Measurements from ENCODE around the gene ARHGEF4. TPM values are rescaled to one million over a fixed set of nuclear protein-coding genes. Genes with fewer than 3 reads are reported as not detected.
"Not testable (repeated sequence)": the region's sequence is repeated elsewhere in the genome, so short reads cannot be mapped to it uniquely, and the experiment has no call there.

Gene ARHGEF4
- total RNA-seq, 1 donor from 2014 or later: 1.3 TPM

DNA sequence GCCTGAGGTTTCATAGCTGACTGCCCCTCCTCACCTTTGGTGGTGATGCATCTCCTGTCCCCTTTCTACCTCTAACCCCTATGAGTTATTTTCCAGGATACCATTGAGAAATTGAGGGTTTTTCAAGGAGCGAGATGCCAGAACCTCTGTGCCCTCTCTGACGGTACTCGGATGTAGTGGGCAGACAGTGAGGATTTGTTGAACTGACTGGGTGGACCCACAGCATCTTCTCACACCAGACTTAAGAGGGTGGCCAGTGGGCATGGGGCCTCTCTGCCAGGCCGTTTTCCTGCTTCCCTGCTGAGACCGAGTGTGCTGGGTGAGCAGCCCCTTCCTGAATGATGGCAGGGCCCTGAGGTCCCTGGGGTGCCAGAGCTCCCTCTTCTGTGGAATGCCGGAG is 46.3 kb downstream of the ARHGEF4 start:
- no peak for DNase-seq (ENCODE audit: low spot score)
- ATAC-seq: no peak

DNA sequence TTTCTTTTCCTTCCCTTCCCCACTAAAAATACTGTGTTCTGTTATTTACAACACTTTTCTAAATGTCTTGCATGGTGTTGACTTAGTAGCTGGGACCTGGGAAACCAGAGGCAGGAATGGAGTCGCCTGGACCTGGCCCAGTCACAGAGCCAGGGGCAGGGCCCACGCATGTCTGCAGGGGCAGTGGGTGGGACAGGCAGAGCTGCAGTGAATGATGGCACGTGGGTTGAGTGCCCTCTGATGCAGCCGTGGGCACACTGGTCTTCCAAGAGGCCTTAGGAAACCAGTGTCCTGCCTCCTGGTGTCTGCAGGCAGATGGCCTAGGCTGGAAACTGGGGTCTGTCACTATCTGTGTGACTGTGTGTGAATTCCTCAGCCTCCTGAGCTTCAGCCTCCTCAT is 46.8 kb downstream of the ARHGEF4 start:
- ATAC-seq: no peak

DNA sequence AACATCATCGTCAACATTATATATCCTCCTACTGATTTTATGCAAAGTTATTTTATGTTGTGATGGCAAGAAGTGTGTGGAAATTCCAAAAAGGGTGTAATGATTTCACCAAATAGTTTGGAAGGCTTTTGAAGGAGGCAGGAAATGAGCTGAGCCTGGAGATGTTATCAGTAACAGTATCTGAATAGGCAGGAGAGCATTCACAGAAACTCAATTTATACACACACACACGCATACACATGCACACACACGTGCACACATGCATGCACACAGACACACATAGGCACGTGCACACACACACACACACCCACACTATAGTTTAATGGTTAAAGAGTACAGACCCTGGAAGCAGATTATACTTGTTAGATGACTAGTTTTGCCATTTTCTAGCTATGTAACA is 47.3 kb downstream of the ARHGEF4 start:
- ATAC-seq: no peak
- no peak for DNase-seq (ENCODE audit: low spot score)

More for the DNA sequence above, 46.8 kb downstream of the ARHGEF4 start:
- DNase-seq (ENCODE audit: low spot score): no peak

DNA sequence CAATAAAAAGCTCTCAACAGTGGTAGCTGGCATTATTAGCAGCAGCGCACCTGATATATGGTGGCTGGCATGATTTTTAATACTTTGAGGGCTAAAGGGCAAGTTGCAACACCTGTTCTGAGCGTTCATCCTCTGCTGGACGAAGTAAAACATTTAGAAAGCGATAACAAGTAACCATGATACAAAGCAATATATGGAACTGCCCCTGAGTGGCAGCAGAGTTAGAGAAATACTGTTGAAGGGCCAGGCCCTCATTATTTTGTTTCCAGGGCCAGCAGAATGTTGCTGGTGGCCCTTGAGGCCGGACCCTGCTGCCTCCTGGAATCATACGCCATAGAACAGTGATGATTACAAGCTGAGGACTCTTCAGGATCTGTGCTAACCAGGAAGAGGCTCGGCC is 47.8 kb downstream of the ARHGEF4 start:
- ATAC-seq (peak; percentile 42), DNase-seq (ENCODE audit: low spot score) (no peak)

DNA sequence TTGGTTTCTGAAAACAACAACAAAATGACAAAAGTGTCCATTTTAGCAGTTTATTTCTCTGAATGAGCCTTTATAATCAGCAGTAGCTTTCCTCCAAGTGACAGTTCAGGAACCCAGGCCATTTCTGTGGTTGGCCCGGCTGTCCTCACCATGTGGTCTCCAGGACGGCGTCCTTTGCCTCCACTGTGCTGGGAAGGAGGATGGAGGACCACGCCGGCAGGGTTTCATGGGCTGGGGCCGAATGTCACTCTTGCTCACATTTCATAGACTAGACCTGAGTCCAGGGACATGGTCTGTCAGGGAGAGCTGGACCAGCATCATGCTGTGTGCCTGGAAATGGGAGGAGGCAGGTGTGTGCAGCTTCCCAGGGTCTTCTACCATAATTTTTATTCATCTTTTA is 50.9 kb downstream of the ARHGEF4 start:
- ATAC-seq: no peak
- no peak for DNase-seq (ENCODE audit: low spot score)

DNA sequence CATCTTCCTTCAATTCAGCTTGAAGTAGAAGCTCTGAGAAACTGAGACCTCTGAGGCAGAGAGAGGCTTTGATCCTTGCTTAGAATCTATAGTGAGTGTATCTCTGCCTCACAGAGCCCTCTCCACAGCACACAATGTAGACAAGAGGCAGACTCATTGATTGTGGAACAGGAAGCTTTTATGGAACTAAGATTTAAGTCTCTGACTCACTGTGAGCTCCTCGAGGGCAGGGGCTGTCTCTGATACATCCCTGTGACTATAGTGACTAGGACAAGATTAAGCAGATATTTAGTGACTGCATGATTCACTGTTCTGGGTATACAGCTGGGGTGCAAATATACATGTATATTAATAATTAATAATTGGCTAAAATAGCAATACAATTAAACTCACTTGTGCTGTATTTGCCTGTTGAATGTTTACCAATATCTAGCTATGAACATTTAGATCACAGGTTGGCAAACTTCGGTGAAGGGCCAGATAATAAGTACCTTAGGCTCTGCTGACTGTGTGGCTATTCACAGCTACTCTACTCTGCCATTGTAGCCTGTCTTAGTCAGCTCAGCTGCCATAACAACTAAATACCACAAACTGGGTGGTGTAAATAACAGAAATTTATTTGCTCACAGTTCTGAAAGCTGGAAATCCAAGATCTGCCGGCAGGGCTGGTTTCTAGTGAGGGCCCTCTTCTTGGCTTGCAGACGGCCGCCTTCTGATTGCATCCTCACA is 54.4 kb downstream of the ARHGEF4 start:
- ATAC-seq: no peak
- DNase-seq (ENCODE audit: low spot score): no peak

DNA sequence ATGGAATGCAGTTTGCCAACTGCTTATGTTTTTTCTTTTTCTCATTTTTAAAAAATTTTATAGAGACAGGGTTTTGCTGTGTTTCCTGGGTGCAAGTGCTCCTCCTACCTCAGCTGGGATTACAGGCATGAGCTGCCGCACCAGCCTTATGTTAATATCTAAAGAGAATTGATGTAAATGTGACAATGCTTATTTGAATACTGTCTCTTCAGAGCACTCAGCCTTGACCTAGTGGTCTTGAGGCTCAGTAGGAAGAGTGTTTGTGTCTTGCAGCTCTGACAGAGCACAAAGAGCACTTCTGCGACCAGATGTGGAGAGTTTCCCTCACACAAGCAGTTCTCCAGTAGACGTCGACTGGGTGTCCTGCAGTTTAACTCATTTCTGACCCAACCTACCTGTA is 55.3 kb downstream of the ARHGEF4 start:
- ATAC-seq (no peak), DNase-seq (ENCODE audit: low spot score) (no peak)

DNA sequence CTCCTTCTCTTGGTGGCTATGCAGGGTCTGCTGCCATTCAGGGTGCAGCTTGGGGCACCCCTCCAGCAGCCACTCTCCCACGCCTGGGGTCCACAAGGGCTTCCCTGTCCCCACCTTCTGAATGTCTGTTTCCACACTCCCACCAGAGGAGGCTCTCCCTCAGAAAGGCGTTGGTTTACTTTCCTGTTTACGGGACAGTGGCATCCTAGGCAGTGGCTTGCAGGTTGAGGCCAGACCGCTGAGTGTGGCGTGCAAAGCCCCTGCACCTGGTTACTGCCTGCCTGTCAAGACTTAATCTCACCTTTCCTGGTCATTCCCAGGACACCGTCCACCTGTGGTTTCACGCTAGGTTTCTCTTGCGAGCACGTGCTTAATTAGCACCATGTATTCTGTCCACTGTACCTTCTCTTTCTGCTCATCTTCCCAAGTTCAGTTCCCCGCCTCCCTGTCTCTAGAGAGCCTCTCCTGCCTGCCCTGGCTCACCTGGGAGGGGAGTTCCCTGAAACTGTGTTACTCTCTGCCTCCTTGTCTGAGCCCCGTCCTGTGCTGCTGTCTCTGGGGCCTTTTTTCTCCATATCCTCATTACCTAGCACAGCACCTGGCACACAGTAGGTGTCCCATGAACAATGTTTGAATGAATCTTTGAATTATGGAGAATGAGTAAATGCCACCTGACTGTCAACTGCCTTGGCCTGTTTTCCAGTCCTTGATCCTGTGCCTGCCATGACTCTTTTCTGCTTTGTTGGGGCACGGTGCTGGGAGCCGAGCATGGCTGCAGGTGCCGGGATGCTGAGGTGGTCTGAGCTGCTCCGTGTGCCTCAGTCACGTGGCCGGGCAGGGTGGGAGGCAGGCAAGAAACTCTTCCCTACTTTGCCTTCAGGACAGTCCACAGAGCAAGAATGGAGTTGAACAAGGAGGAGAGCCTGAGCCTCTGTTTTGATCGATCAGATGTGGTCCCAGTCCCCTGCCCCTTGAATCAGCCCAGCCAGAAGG is 56.4 kb downstream of the ARHGEF4 start:
- no peak for DNase-seq (ENCODE audit: low spot score)
- ATAC-seq: no peak

DNA sequence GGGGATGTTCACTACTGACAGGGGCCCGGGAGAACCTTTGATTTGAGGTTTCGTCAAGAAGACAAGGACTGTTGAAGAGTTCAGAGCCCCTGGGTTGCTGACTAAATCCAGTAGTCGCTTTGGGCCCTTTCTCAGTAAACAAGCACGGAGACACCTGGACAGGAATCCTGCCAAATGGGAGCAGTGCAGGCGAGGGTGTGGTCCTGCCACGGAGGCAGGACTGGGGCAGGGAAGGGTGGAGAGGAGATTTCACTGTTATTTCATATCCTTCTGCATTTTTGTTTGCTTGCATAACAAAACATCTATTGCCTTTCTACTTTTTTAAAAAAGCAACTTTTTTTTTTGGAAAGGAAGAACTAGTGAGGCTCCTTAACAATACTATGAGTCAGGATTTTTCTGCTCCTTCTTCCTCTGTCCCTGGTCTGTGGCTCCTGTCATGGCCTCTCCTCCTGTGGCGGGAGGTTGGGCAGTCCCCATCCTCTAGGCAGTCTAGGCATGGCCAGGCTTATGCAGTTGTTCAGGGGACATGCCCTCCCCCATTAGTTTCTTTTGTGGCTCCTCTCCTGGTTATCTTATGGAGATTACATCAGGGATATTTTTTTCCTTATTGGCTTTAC is 57.7 kb downstream of the ARHGEF4 start:
- ATAC-seq (no peak), DNase-seq (ENCODE audit: low spot score) (no peak)

DNA sequence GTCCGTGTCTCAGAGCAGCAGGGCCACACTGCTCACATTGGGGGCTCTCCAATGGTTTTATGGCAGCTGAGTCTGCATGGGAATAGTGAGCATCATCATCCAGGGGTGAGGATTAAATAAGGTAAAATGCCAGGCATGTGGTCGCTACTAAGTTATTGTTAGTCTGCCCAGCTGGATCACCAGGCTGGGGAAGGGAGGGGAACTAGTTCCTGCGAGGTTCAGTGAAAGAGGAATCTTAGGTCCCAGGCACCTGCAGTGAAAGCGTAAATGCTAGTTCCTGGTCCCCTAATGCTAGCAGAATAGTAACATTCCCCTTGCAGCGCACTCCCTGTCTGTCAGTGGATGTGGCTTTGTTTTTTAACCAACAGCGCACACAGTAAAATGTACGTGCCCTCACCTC is 60.1 kb downstream of the ARHGEF4 start:
- ATAC-seq (no peak), DNase-seq (ENCODE audit: low spot score) (no peak)

DNA sequence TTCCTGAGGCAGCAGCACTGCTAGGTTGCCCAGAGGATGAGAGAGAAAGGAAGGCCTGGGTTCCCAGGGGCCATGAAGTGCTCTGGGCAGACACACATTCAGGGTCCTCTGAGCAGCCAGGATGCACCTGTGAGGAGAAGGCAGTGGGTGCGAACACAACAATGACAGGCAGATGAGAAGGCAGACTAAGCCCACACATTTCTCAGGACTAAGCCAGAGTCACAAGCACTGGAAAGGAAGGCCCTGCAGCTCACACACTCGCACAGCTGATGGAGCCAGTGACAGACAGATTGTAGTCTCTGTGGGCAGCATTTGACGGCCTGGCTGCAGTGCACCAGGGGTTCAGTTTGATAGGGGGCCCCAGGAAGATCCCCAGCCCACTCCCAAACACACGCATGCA is 61.8 kb downstream of the ARHGEF4 start:
- no peak for ATAC-seq

DNA sequence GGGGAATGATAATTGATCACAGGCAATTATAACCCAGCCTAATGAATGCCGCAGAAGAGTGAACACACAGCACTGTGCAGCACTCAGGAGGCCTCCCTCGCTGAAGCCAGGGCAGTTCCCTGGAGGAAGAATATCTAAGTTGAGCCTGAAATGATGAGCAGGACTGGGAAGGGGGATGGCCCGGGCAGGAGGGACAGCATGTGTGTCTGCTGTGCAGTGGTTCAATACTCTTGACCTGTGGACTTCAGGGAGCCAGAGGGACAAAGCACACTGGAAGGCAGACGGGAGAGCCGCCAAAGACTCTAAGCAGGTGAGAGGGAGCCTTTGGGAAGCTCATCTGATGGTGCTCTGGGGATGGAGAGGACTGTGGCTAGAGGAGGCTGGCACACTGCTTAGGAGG is 62.6 kb downstream of the ARHGEF4 start:
- peak; percentile 30 for ATAC-seq
- no peak for DNase-seq (ENCODE audit: low spot score)

More for the DNA sequence above, 61.8 kb downstream of the ARHGEF4 start:
- no peak for DNase-seq (ENCODE audit: low spot score)

DNA sequence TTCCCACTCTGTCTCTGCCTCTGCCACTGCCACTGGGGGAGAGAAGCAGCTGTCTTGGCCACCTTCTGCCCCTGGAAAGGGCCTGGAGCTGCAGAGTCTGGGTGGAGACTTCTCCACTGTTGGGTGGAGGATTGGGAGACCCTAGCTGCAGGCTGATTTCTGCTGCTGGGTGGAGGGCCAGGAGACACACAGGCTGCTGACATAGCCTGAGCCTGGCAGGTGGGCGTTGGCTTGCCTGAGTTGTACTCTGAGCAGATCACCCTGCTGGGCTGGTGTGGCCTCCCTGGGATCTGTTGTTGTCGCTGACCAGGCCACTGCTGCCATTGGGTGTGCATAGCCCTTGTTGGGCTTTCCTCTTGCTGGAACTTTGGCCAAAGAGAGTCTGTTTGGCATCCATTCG is 64.3 kb downstream of the ARHGEF4 start:
- no peak for DNase-seq (ENCODE audit: low spot score)
- ATAC-seq: no peak

DNA sequence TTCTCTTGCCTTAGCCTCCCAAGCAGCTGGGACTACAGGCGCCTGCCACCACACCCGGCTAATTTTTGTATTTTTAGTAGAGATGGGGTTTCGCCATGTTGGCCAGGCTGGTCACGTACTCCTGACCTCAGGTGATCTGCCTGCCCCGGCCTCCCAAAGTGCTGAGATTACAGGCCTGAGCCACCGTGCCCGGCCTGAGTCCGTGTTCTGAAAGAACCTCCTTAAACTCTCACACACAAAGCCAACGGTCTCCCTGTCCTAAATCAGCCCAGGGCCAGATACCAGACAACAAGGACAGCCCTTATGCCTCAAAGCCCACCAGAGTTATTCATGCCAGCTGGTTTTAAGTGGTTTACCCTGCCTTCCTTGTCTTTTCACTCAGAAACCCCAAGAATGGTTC is 64.9 kb downstream of the ARHGEF4 start:
- ATAC-seq; DNase-seq (ENCODE audit: low spot score): not testable (repeated sequence)

DNA sequence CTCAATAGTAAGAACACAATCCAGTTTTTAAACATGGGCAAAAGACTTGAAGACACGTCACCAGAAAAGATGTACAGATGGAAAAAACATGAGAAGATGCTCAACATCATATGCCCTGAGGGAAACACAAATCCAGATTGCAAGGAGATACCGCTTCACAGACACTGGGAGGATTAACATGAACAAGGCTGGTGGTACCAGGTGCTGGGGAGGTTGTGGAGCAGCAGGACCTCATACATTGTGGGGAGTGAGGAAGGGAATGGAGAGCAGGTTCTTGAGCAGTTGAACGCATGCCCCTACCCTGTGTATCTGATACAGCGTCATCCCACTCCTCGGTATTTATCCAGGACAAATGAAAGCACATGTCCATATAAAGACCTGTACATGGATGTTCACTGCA is 72.1 kb downstream of the ARHGEF4 start:
- no peak for DNase-seq (ENCODE audit: low spot score)
- ATAC-seq: no peak

DNA sequence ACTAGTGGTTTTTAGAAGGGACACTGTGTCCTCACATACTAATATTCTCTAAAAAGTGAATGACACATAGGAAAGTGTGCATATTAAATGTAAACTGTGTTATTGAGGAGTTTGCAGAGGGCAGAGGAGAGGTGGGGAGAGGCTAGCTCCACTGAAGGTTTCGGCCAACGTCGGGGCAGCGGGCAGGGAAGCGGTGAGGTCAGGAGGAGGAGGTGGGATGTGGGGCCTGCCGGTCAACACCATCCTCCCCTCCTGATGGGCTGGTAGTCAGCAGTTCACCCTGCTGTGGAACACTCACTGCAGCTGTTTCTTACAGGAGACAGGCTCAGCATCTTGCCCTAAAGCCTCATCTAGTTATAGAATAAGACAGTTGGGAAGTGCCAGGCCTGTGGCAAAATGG is 74.2 kb downstream of the ARHGEF4 start:
- DNase-seq (ENCODE audit: low spot score) (no peak), ATAC-seq (no peak)

DNA sequence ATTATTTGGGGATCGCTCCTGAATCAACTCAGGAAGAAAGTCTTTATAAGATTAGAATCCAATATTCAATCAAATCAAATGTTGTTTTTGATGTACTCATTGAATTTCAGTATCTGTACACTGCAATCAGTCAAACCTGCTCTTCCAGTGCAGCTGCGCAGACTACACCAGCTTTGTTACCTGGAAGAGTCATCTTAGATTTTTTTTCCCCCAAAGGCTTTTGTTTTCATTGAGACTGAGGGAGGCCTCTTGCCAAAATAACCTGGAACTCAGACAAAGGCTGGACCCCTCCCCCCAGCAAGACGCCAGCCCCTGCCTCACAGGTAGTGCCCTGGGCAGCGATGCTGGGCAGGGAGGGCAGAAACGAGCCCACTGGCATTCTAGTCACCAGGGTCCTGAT is 74.8 kb downstream of the ARHGEF4 start:
- DNase-seq (ENCODE audit: low spot score) (no peak), ATAC-seq (no peak)

DNA sequence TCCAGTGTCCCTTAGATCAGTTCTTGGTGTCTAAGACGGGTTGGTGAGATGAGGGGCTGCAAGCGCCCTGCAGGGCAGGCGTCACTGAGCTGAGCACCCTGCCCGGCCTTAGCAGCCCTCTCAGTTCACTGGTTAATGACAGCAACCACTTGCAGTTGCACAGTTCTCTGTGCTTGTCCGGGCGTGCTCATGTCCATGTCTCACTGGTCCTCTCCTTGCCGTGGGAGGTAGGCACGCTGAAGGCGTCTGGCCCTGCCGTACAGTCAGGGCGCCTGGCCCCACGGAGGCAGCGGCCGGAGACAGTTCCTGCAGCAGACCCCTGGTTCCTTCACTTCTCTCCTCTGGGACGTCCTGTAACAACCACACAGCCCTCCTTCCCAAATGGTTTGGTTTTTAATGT is 75.3 kb downstream of the ARHGEF4 start:
- ATAC-seq: no peak
- no peak for DNase-seq (ENCODE audit: low spot score)

DNA sequence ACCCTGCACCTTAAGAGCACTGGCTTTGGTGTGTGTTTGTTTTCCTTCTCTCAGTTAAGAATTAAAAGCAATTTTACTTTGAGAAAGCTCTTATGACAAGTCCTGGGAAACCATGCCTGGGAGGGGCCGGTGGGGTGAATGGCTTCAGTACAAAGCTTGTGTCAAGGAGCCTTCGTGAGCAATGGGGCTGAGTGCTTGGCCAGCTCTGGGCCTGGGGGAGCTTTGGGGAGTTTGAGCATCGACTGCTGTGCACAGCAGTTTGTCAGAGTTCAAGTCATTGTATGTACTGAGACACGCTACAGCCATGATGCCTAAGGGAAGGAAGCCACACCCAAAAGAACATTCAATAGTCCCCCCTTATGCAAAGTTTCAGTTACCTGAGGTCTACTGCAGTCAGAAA is 75.8 kb downstream of the ARHGEF4 start:
- no peak for ATAC-seq
- no peak for DNase-seq (ENCODE audit: low spot score)

DNA sequence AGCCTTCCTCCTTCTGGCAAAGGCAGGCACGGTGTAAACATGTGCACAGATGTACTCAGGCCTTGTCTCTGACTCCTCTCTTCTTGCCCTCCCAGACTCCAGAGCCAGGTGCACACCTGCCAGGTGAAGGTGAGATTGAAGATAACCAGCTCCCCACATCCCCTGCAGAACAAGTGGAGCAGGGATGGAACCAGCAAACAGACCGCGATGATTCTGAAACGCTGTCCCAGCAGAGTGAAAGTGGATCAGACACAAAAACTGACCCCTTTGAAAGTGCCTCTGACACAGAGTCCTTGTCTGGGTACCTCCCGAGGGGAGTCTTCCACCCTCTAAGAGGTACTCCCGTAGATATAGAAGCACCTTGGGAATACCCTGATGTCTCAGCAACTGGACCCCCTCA is 77.2 kb downstream of the ARHGEF4 start:
- DNase-seq (ENCODE audit: low spot score) (no peak), ATAC-seq (no peak)

DNA sequence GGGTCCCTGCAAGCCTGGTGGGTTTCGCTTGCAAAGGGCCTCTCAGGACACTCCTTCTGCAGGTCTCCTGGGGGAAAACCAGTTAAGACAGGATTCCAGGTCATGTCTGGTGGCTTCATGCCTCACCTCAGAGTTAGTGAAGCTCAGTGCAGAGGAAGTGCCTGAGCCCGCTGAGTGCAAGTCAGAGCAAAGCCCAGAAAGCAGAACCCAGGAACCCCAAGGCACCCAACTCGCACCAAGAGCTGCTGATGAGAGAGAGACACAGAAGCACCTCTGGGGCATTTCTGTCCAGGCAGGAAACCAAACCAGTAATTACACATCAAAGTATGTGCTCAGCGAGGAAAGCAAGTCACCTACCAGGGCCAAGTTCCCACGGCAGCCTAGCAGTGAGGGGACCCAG is 78.4 kb downstream of the ARHGEF4 start:
- ATAC-seq (no peak), DNase-seq (ENCODE audit: low spot score) (no peak)
